Thymus (tissue), 11 donors: Measurements from ENCODE around the gene SORBS2. TPM values are rescaled to one million over a fixed set of nuclear protein-coding genes. Genes with fewer than 3 reads are reported as not detected.
A peak's percentile ranks its signal among the peaks of the same experiment; 100 is the strongest.
"Not testable (repeated sequence)": the region's sequence is repeated elsewhere in the genome, so short reads cannot be mapped to it uniquely, and the experiment has no call there.

Experiments used
- DNase-seq, 9 donors: peaks; one replicate each; pipeline ENCODE4 v3.0.0-alpha.2; 2013; ENCODE audit warnings: low spot score in 9 of 9, low read depth in 6 of 9, missing footprints in 1 of 9
- H3K27ac ChIP-seq, 2 donors: one replicate each; pipeline ENCODE4 v1.5.1; 2013; ENCODE audit warnings: control low read depth in 1 of 2, low read depth in 1 of 2, low read length in 1 of 2, mild to moderate bottlenecking in 1 of 2, moderate library complexity in 1 of 2
- H3K27me3 ChIP-seq, 2 donors: one replicate each; pipeline ENCODE4 v1.5.1; 2013; ENCODE audit warnings: low read length in 1 of 2; ENCODE audit not compliant: control insufficient read depth in 2 of 2, insufficient read depth in 1 of 2
- H3K36me3 ChIP-seq, 2 donors: one replicate each; pipeline ENCODE4 v1.5.1; 2013; ENCODE audit warnings: low read length in 1 of 2, mild to moderate bottlenecking in 1 of 2, moderate library complexity in 1 of 2; ENCODE audit not compliant: control insufficient read depth in 2 of 2, insufficient read depth in 2 of 2
- H3K4me1 ChIP-seq, 2 donors: one replicate each; pipeline ENCODE4 v1.5.1; 2013; ENCODE audit warnings: low read length in 2 of 2; ENCODE audit not compliant: control insufficient read depth in 2 of 2, insufficient read depth in 2 of 2
- H3K4me3 ChIP-seq, 2 donors: one replicate each; pipeline ENCODE4 v1.5.1; 2013; ENCODE audit warnings: low read length in 2 of 2, control low read depth in 1 of 2, mild to moderate bottlenecking in 1 of 2
- H3K9me3 ChIP-seq, 2 donors: one replicate each; pipeline ENCODE4 v1.5.1; 2013; ENCODE audit warnings: low read length in 1 of 2, mild to moderate bottlenecking in 1 of 2; ENCODE audit not compliant: control insufficient read depth in 2 of 2, insufficient read depth in 1 of 2
- WGBS: extraction: QIAGEN DNeasy Blood & Tissue Kit; methylation state at CpG from one replicate; pipeline ENCODE4 v1.1.7; 2013; 5-methylcytosine and 5-hydroxymethylcytosine counted together
- polyA plus RNA-seq: library from polyadenylated mRNA; stranded (reverse); fragments of 200-250 nt; gene quantifications from one replicate; pipeline ENCODE4 v1.2.3, GENCODE V29; 2013
- total RNA-seq: library from RNA; stranded (reverse); fragments of 120-200 nt; gene quantifications from one replicate; pipeline ENCODE4 v1.2.4, GENCODE V29; 2013
- donor health status: healthy.

Gene SORBS2
- total and polyA plus RNA-seq, 2 donors, result 13.8 to 78.6 TPM

DNA sequence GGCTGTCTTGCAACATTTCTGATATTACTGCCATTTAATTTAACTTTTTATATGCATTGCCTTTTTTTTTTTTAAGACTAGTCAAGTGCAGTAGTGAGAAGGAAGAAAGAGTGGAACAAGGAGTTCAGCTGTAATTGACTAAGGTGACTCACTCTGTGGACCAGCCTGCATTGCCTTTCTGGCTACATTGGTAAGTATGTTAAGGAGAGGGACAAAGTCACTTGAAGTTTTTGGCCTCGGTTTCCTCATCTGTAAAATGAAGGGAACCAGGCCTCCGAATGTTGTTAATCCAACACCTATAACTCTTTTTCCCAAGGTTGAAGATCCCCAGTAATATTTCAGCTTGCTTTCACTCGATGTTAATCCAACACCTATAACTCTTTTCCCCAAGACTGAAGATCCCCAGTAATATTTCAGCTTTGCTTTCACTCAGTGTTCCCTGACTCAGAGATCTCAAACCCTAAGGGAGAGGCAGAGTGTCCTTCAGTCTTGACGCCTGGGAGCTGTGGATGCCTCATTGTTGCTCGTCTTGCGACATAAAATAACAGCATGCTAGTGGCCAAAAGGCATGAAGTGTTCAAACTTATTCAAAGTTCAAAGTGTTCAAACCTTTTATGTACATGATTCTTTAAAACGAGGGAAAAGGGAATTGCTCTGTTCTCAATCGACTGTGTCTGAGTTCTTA lies 102.0 kb downstream of the SORBS2 start:
- no peak for DNase-seq
- 94% methylated on average over 8 of the region's 8 CpGs for WGBS
- Histone ChIP-seq H3K27me3 (no peaks in the 10 kb centered on the region), H3K4me1 (no peaks in the 10 kb centered on the region), H3K27ac (no peak overlapping the region), H3K4me3 (no peak overlapping the region), H3K36me3 (no peaks in the 10 kb centered on the region), H3K9me3 (peaks cover 0 to 4% of the 10 kb centered on the region in 2 donors)

DNA sequence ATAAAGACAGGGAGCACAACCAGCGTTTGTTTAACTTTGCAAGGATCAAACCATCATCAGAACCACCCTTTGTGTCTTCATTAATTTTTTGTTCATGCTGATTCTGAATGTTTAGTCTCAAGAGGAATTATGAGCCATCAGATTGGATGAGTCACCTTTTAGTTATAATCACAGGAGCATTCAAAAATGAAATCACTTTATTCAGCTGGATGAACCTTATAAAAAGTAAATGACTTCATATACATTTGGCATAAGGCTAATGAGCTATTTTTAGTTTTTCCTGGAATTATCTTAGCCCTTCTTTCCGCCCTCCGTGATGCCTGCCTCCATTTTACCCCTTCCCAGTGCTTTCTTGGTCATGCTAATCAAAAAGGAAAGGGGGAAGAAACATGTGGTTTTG lies 103.6 kb downstream of the SORBS2 start:
- WGBS, result 74% methylated on average over 3 of the region's 3 CpGs
- Histone ChIP-seq H3K4me3 (no peak overlapping the region), H3K27ac (no peak overlapping the region), H3K36me3 (no peaks in the 10 kb centered on the region), H3K4me1 (no peaks in the 10 kb centered on the region), H3K9me3 (peaks cover 0 to 4% of the 10 kb centered on the region in 2 donors), H3K27me3 (no peaks in the 10 kb centered on the region)
- no peak for DNase-seq

DNA sequence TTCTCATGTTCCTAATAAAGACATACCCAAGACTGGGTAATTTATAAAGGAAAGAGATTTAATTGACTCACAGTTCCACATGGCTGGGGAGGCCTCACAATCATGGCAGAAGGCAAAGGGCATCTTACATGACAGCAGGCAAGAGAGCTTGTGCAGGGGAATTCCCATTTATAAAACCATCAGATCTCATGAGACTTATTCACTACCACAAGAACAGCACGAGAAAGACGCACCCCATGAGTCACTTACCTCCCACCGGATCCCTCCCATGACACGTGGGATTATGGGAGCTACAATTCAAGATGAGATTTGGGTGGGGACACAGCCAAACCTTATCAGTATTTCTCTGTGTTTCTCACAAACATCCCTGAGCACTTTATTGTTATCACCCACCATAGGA lies 104.4 kb downstream of the SORBS2 start:
- H3K4me3 ChIP-seq, H3K9me3 ChIP-seq, H3K4me1 ChIP-seq, DNase-seq, H3K27me3 ChIP-seq, H3K27ac ChIP-seq, H3K36me3 ChIP-seq: not testable (repeated sequence)
- 96% methylated on average over 4 of the region's 4 CpGs for WGBS

DNA sequence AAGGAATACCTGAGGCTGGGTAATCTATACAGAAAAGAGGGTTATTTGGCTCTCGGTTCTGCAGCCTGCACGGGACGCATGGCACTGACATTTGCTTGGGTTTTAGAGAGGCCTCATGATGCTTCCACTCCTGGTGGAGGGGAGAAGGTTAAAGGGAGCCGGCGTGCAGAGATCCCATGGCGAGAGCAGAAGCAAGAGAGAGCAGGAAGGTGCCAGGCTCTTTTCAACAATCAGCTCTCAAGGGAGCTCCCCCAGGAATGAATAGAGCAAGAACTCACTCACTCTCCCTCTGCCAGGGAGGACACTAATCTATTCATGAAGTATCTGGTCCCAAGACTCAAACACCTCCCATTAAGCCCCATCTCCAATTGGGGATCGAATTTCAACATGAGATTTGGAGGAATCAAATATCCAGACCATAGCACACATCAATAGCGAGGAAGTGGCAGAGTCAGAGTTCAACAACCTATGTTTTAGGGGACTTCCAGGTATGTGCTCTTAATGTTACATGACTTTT lies 109.8 kb downstream of the SORBS2 start:
- no peak overlapping the region for H3K27ac ChIP-seq

DNA sequence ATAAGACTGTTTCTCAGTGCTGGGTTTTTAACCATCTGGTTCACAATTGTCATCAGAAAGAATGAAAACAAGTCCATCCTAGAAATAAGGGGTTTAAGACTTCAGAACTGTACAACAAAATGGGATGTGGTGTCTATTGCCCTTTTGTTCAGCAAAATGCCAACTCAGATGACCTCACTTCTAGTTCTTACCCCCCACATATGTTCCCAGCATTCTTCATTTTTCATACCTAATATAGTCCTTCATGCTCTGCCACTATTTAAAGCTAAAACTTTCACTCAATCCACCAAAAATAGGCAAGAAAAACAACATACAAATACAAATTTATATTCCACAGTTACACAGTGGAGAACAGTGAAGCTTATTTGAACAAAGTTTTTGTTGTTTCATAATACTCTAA lies 111.4 kb downstream of the SORBS2 start:
- Histone ChIP-seq H3K36me3 (no peaks in the 10 kb centered on the region), H3K9me3 (no peaks in the 10 kb centered on the region), H3K27me3 (no peaks in the 10 kb centered on the region), H3K4me1 (no peaks in the 10 kb centered on the region), H3K4me3 (no peak overlapping the region), H3K27ac (no peak overlapping the region)
- DNase-seq, result no peak

More for the DNA sequence above, 109.8 kb downstream of the SORBS2 start:
- H3K9me3 ChIP-seq, result no peaks in the 10 kb centered on the region
- 93% methylated on average over 8 of the region's 8 CpGs for WGBS
- H3K36me3 ChIP-seq, result no peaks in the 10 kb centered on the region
- no peak for DNase-seq
- no peaks in the 10 kb centered on the region for H3K4me1 ChIP-seq
- H3K27me3 ChIP-seq, result no peaks in the 10 kb centered on the region
- no peak overlapping the region for H3K4me3 ChIP-seq

DNA sequence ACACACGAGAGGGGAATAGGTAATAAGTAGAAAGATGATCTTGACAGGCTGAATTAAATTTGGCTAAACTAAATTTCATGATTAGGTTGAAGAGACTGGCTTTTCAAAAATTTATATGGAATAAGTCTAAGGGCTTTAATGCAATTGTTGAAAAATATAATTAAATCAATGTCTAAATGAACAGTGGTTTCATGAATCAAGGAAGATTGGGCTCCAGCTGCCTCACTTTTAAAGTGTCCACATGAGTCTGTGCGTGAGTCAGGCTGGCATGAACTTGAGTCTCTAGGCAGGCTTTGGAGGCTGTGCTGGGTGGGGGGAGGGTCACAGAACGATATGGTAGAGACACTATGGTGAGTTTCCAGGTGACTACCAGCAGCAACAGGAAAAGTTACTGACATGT lies 111.9 kb downstream of the SORBS2 start:
- Histone ChIP-seq H3K4me1 (no peaks in the 10 kb centered on the region), H3K9me3 (no peaks in the 10 kb centered on the region), H3K27ac (no peak overlapping the region), H3K36me3 (no peaks in the 10 kb centered on the region), H3K4me3 (no peak overlapping the region), H3K27me3 (no peaks in the 10 kb centered on the region)
- no peak for DNase-seq
- WGBS, result 79% methylated on average over 3 of the region's 3 CpGs

DNA sequence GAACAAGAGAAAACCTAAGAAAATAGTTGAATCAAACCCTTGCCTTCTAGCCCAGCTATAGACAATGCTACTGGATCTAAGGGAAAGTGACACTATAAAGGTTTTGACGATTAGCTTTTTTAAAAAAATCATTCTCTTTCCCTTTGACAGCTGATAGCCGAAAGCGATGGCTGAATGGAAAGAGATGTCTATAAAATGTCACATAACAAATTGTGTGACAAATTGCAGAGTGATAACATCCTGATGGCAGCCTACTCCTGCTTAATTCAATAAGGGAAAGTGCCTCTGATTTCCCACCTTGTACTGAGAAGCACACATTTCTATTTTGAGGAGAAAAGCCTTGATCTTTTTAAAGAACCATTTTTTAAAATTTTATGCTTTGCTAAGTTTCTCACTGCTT lies 114.5 kb downstream of the SORBS2 start:
- Histone ChIP-seq H3K27ac (no peak overlapping the region), H3K9me3 (no peaks in the 10 kb centered on the region), H3K27me3 (no peaks in the 10 kb centered on the region), H3K4me1 (no peaks in the 10 kb centered on the region), H3K36me3 (no peaks in the 10 kb centered on the region), H3K4me3 (no peak overlapping the region)
- no peak for DNase-seq
- WGBS, result 96% methylated on average over 3 of the region's 3 CpGs

DNA sequence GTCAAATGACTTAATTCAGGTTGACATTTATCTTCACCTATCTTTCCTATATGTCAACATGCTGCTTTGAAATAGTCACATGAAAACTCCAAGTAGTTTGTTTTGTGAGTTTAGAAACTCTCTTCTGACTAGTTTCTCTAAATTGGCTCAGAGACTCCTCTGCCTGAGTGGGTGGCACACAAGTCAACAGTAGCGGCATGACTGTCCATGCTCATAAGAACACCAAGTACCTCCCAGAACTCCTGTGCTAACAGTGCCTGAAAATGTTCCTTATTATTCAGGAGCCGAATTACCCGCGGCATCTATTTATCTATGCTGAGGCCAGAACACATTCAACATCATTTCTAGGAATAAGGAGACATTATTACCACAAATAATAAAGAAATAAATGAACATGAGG lies 116.3 kb downstream of the SORBS2 start:
- H3K9me3 ChIP-seq, result no peaks in the 10 kb centered on the region
- H3K4me1 ChIP-seq, result no peaks in the 10 kb centered on the region
- H3K4me3 ChIP-seq, result no peak overlapping the region
- no peaks in the 10 kb centered on the region for H3K36me3 ChIP-seq
- WGBS, result 98% methylated on average over 4 of the region's 4 CpGs
- H3K27me3 ChIP-seq, result no peaks in the 10 kb centered on the region
- no peak overlapping the region for H3K27ac ChIP-seq
- no peak for DNase-seq

DNA sequence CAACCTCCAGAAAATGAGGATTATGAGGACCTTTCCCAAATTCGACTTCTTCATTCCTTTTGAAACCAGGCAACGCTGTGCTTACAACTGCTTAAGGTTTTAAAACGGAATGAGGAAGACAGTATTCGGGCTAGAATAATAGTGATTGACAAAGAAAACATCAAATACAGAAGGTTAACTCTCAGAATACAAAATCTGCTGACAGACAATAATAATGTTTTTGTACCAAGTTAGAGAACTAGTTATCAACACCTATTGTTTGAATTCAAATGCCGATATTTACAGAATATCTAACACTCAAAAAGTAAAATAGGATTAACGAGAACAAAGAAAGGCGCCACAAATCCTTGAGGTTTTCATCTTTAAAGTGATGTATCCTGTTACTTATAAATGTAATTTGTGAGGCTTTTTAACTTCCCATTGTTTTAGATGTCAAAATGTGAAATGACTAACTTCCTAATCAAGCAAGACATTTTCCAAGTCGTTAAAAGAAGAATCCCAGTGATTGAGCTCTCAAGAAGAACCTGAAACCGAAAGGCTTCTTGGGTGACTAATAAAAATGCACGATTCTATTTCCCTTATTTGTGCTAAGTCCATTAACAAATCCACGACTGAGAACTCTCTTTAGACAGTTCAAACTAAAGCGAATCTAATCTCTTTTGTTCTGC lies 118.3 kb downstream of the SORBS2 start:
- H3K27ac ChIP-seq, result no peak overlapping the region
- DNase-seq, result peak in 1 of 9 donors; percentile 14
- no peaks in the 10 kb centered on the region for H3K27me3 ChIP-seq
- no peaks in the 10 kb centered on the region for H3K36me3 ChIP-seq
- 89% methylated on average over 12 of the region's 12 CpGs for WGBS
- H3K4me1 ChIP-seq, result no peaks in the 10 kb centered on the region
- no peaks in the 10 kb centered on the region for H3K9me3 ChIP-seq
- no peak overlapping the region for H3K4me3 ChIP-seq
